GM23248 (cell line): ENCODE results near the gene C10orf71.

Experiments
- EZH2 ChIP-seq: fragments of 200-600 bp; sonication (generic); IDR thresholded peaks from 2 replicates; pipeline ENCODE4 v1.6.1; 2018; ENCODE audit warnings: antibody characterized with exemption, mild to moderate bottlenecking; ENCODE audit not compliant: insufficient read depth, poor library complexity, severe bottlenecking
- EZH2phosphoT487 ChIP-seq: fragments of 200-600 bp; sonication (generic); IDR thresholded peaks from 2 replicates; pipeline ENCODE4 v1.6.1; 2018; ENCODE audit warnings: antibody characterized with exemption, moderate library complexity, mild to moderate bottlenecking, low read depth; ENCODE audit not compliant: insufficient read depth

- TF ChIP-seq EZH2phosphoT487 = no peak
- no peak for TF ChIP-seq EZH2
These were observed 55.6 kb downstream of the C10orf71 start for GRCh38 chr10:49354593-49354992.
